HG03565 (cell line): ENCODE results near the gene DNMBP.
"Not testable (repeated sequence)": the region's sequence is repeated elsewhere in the genome, so short reads cannot be mapped to it uniquely, and the experiment has no call there.

Experiments used
- ATAC-seq: cut with Tn5 transposase; IDR thresholded peaks from one replicate; pipeline ENCODE4 v1.9.1; 2021; ENCODE audit warnings: mild to moderate bottlenecking, moderate library complexity; ENCODE audit not compliant: unreplicated experiment

DNMBP gene

GRCh38 chr10:99917963-99918825, 91.6 kb downstream of the DNMBP start:
- ATAC-seq = no peak

GRCh38 chr10:99916776-99917175, 93.0 kb downstream of the DNMBP start:
- no peak for ATAC-seq

- no peak for ATAC-seq
These were observed 94.3 kb downstream of the DNMBP start for GRCh38 chr10:99915414-99915813.

GRCh38 chr10:99914236-99914635, 95.5 kb downstream of the DNMBP start:
- no peak for ATAC-seq

DNA sequence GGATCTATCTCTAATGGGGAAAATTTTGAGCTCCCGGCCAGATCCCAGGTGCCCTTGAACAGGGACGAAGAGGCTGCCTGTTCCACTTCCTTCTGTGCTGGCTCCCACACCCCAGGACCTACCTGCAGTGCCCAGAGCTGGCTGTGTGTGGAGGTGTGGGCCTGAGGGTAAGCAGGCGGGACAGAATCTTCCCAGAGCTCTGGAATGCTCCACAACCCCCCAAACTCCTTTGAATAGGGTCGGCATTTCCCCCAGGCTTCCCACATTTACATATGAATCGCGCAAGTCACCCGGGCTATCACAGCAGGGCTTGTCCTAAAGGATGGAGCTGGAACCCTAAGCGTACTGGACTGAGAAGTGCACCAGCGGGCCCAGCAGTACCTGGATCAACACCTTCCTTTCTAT, 95.9 kb downstream of the DNMBP start:
- ATAC-seq = no peak

GRCh38 chr10:99912041-99912440, 97.7 kb downstream of the DNMBP start:
- ATAC-seq = no peak

DNA sequence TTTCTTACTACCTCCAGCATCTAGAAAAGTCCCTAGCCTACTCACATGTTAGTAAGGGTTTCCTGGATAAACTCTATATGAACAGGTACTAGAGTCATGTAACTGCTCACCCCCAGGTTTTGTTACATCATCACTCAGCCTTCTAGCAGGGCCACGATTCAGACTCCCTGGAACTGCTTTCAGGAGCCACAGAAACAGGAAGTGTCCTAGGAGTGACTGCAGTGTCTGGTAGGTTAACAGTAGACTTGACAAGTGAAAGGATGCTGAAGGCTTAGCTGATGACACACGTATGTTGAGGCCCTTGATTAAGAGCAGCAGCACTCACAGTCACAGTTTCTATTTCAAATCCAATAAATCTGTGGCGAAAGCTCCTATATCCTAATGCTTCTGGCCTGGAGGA, 101.2 kb downstream of the DNMBP start:
- ATAC-seq = no peak

DNA sequence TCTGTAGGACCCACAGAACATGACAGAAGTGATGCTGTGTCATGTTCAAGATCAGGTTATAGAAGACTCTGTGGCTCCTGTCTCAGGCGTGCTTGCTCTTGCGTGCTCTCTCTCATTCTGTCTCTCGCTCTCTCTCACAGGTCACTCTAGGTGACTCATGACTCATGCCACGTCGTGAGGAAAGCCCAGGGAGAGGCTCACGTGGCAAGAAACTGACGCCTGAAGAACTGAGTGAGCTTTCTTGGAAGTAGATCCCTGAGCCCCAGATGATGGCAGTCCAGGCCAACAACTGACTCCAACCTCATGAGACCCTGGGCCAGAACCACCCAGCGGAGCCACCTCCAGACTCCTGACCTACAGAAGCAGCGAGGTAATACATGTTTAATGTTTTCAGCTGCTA, 103.3 kb downstream of the DNMBP start:
- no peak for ATAC-seq

- no peak for ATAC-seq
These were observed 103.8 kb downstream of the DNMBP start for GRCh38 chr10:99905971-99906370.

DNA sequence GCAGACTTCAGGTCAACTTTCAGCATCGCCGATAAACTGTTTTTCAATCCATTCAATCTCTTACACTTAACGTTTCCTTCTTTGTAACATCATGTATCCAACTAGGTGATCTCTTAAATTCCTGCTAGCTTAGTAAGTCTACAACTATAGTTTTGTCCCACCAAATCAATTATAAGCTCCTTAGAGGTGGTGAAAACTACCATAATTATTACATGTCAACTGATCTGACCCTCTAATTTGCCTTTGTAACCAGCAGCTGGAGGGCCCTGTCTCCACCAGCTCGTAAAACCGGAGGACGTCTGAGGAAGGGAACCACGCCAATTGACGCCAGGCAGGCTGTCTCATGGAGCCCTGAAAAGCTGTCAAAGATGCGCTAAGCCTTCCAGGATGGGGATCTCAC, 113.9 kb downstream of the DNMBP start:
- ATAC-seq = no peak

DNA sequence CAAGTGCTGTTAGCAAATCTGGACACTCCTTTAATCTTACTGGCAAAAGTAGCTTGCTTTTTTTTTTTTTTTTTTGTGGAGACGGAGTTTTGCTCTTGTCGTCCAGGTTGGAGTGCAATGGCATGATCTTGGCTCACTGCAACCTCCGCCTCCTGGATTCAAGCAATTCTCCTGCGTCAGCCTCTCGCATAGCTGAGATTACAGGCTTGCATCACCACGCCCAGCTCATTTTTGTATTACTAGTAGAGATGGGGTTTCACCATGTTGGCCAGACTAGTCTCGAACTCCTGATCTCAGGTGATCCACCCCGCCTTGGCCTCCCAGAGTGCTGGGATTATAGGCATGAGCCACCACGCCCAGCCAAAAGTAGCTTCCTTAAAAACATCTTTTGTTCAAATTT, 114.7 kb downstream of the DNMBP start:
- ATAC-seq = not testable (repeated sequence)

- ATAC-seq = no peak
These were observed 115.1 kb downstream of the DNMBP start for GRCh38 chr10:99894613-99895012.

- no peak for ATAC-seq
These were observed 121.1 kb downstream of the DNMBP start for GRCh38 chr10:99888622-99889021.

- no peak for ATAC-seq
These were observed 126.2 kb downstream of the DNMBP start for GRCh38 chr10:99883523-99883922.

GRCh38 chr10:99881371-99881770, 128.4 kb downstream of the DNMBP start:
- no peak for ATAC-seq

DNA sequence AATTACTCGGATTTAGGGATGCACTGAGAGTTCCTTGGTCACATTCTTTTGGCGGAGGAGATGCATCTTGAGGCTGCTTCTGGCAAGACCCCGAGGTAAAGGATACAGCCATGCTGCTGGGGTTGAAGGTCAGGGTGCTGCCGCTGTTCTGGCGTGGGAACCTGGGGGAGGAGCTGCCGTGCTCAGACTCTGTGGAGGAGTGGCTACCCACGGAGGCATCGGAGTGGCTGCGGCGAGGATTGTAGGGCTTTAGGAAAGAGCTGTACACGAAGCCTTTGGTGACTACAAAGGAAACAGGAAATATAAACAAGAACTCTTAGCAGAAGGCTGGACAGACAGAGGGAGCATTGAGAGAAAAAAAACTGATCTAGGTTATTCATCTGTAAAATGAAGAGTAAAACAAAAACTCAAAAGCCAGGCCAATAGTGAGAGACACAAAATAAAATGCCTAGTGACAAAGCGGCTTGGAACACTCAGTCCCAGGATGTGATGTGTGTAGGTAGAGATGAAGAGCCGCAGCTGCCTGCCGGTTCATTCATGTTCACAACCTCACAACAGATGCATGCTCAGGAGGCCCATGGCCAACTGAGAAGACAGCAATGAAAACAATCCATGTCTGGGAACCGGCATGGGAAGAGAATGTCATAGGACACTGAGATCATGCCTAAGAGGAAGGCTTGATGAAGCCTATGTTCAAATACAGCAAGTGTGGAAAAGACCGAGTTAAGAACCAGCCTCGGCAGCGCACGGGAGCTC, 129.5 kb downstream of the DNMBP start:
- ATAC-seq = no peak

GRCh38 chr10:99875473-99875872, 134.3 kb downstream of the DNMBP start:
- ATAC-seq = no peak

DNA sequence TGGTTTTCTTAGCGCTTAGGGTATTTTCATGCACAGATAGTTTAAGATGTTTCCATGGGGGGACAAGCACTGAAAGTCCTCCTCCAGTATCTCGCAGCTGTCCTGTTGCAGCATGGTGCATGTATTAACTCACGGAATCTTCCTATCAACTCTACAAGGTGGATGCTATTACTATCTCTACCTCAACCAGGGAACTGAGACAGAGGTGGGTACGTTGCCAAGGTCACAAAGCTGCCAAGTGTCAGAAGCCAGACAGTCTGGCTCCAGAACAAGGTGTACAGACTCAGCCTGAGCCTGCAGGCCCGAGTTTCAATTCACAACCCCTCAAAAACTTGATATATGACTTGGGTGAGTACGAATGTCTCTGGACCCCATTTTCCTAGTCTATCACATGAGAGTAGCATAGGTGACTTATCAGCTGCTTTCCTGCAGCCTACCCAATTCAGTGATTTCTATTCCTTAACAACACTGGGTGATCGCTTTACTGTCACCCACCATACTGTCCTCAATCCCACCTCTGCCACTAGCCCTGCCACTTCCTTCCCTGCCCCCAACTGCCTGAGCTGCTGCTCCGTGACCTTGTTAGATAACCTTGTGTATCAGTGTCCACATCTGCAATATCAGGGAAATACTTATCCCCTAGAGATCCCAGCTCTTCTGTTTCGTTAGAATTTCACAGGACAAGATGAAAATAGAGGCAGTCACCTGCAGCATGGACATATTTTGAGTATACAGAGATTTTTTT, 135.2 kb downstream of the DNMBP start:
- no peak for ATAC-seq

DNA sequence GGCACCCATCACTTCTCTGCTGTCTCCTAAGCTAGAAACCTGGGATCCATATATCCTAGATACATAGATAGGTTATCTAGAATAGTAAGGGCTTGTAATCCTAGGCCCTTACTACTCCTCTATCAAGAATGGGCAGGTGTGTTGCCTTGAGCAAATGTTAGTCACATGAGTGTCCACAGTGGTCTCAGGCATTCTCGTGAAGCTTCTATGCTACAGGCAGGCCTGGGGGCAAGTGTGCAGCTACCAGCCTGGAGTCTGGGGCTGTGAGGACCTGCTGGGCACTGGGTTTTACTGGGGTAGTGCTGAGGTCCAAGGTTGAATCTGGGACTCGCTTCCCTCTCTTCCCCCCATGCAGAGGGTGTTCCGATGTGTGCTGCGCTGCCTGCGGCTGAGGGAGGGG, 135.9 kb downstream of the DNMBP start:
- no peak for ATAC-seq

DNA sequence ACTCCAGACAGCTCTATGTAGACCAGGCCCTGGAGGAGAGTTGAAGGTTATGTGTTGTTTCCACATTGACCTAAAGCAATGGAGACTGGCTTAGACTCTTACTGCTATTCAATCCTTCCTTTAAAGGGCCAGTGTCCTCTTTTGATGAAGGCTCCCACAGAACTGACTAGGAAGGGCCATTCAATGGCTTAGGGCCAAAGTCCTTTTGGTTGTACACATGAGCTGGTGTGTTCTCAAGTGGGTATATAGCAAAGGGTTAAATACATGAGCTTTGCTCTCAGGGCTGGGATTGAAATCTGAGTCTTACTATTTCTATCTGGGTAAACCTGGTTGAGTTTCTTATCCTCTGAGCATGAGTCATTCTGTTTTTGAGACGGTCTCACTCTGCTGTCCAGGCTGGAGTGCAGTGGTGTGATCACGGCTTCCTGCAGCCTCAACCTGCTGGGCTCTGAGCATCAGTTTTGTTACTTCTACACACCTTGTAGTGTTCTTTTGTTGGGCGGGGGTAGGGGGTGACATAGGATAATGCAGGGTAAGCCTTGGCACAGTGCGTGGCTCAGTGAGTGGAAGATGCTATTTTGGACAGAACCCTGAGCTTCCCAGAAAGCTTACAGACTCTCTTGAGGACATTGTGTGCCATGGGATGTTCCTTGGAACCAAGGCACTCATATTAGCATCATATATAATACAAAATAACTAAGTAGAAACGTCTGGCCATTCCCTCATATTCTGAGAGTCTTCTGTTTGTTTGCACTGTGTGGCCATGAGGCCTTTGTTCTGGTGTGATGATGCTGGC, 137.2 kb downstream of the DNMBP start:
- no peak for ATAC-seq
